ENCODE results near the gene GSX1.

The GSX1 gene

GRCh38 chr13:27820524-27821482, 28.5 kb downstream of the GSX1 start:
- Histone ChIP-seq H3K4me3 (ENCODE audit: low read length) (peak overlapping the region; percentile 51), H3K27ac (ENCODE audit: low read length) (no peak overlapping the region), H3K9ac (ENCODE audit: low read length) (no peak overlapping the region), H3K4me1 (ENCODE audit: control insufficient read depth, low read depth, low read length) (peaks cover 51% of the 10 kb centered on the region), H3K27me3 (ENCODE audit: control insufficient read depth, insufficient read depth, low read length) (peaks cover 99% of the 10 kb centered on the region), H3K9me3 (ENCODE audit: control insufficient read depth, low read depth, low read length) (no peaks in the 10 kb centered on the region), H3K36me3 (ENCODE audit: control insufficient read depth, low read depth, low read length) (no peaks in the 10 kb centered on the region)

- H3K36me3 ChIP-seq (ENCODE audit: control insufficient read depth, low read depth, low read length) = no peaks in the 10 kb centered on the region
- H3K4me1 ChIP-seq (ENCODE audit: control insufficient read depth, low read depth, low read length) = peaks cover 51% of the 10 kb centered on the region
- no peak overlapping the region for H3K27ac ChIP-seq (ENCODE audit: low read length)
- H3K9ac ChIP-seq (ENCODE audit: low read length) = no peak overlapping the region
- H3K4me3 ChIP-seq (ENCODE audit: low read length) = peak overlapping the region; percentile 51
- H3K27me3 ChIP-seq (ENCODE audit: control insufficient read depth, insufficient read depth, low read length) = peaks cover 99% of the 10 kb centered on the region
- H3K9me3 ChIP-seq (ENCODE audit: control insufficient read depth, low read depth, low read length) = no peaks in the 10 kb centered on the region
Observed at GRCh38 chr13:27821566-27821965, 29.3 kb downstream of the GSX1 start.

- H3K27me3 ChIP-seq (ENCODE audit: control insufficient read depth, insufficient read depth, low read length) = peaks cover 99% of the 10 kb centered on the region
- no peak overlapping the region for H3K27ac ChIP-seq (ENCODE audit: low read length)
- no peaks in the 10 kb centered on the region for H3K9me3 ChIP-seq (ENCODE audit: control insufficient read depth, low read depth, low read length)
- peaks cover 51% of the 10 kb centered on the region for H3K4me1 ChIP-seq (ENCODE audit: control insufficient read depth, low read depth, low read length)
- H3K36me3 ChIP-seq (ENCODE audit: control insufficient read depth, low read depth, low read length) = no peaks in the 10 kb centered on the region
- no peak overlapping the region for H3K9ac ChIP-seq (ENCODE audit: low read length)
- H3K4me3 ChIP-seq (ENCODE audit: low read length) = peak overlapping the region; percentile 51
Observed at GRCh38 chr13:27822258-27822872, 30.1 kb downstream of the GSX1 start.

- H3K4me3 ChIP-seq (ENCODE audit: low read length) = peak overlapping the region; percentile 51
- H3K27me3 ChIP-seq (ENCODE audit: control insufficient read depth, insufficient read depth, low read length) = peaks cover 99% of the 10 kb centered on the region
- no peaks in the 10 kb centered on the region for H3K36me3 ChIP-seq (ENCODE audit: control insufficient read depth, low read depth, low read length)
- no peak overlapping the region for H3K9ac ChIP-seq (ENCODE audit: low read length)
- peaks cover 51% of the 10 kb centered on the region for H3K4me1 ChIP-seq (ENCODE audit: control insufficient read depth, low read depth, low read length)
- H3K9me3 ChIP-seq (ENCODE audit: control insufficient read depth, low read depth, low read length) = no peaks in the 10 kb centered on the region
- H3K27ac ChIP-seq (ENCODE audit: low read length) = no peak overlapping the region
Observed at GRCh38 chr13:27822873-27823311, 30.6 kb downstream of the GSX1 start.

- Histone ChIP-seq H3K27ac (ENCODE audit: low read length) (no peak overlapping the region), H3K9ac (ENCODE audit: low read length) (no peak overlapping the region), H3K4me3 (ENCODE audit: low read length) (no peak overlapping the region), H3K9me3 (ENCODE audit: control insufficient read depth, low read depth, low read length) (no peaks in the 10 kb centered on the region), H3K36me3 (ENCODE audit: control insufficient read depth, low read depth, low read length) (no peaks in the 10 kb centered on the region), H3K27me3 (ENCODE audit: control insufficient read depth, insufficient read depth, low read length) (peaks cover 100% of the 10 kb centered on the region), H3K4me1 (ENCODE audit: control insufficient read depth, low read depth, low read length) (peaks cover 51% of the 10 kb centered on the region)
Observed at GRCh38 chr13:27824121-27824520, 31.8 kb downstream of the GSX1 start.

GRCh38 chr13:27825072-27825471, 32.8 kb downstream of the GSX1 start:
- H3K27me3 ChIP-seq (ENCODE audit: control insufficient read depth, insufficient read depth, low read length) = peaks cover 100% of the 10 kb centered on the region

GRCh38 chr13:27826379-27827353, 34.4 kb downstream of the GSX1 start:
- Histone ChIP-seq H3K9ac (ENCODE audit: low read length) (no peak overlapping the region), H3K9me3 (ENCODE audit: control insufficient read depth, low read depth, low read length) (no peaks in the 10 kb centered on the region), H3K4me1 (ENCODE audit: control insufficient read depth, low read depth, low read length) (peaks cover 28% of the 10 kb centered on the region), H3K4me3 (ENCODE audit: low read length) (peak overlapping the region; percentile 52), H3K27me3 (ENCODE audit: control insufficient read depth, insufficient read depth, low read length) (peaks cover 100% of the 10 kb centered on the region), H3K27ac (ENCODE audit: low read length) (no peak overlapping the region), H3K36me3 (ENCODE audit: control insufficient read depth, low read depth, low read length) (no peaks in the 10 kb centered on the region)

More at GRCh38 chr13:27825072-27825471, 32.8 kb downstream of the GSX1 start:
- H3K9ac ChIP-seq (ENCODE audit: low read length) = no peak overlapping the region
- H3K36me3 ChIP-seq (ENCODE audit: control insufficient read depth, low read depth, low read length) = no peaks in the 10 kb centered on the region
- H3K9me3 ChIP-seq (ENCODE audit: control insufficient read depth, low read depth, low read length) = no peaks in the 10 kb centered on the region
- peaks cover 43% of the 10 kb centered on the region for H3K4me1 ChIP-seq (ENCODE audit: control insufficient read depth, low read depth, low read length)
- H3K27ac ChIP-seq (ENCODE audit: low read length) = no peak overlapping the region
- no peak overlapping the region for H3K4me3 ChIP-seq (ENCODE audit: low read length)

GRCh38 chr13:27827646-27828045, 35.4 kb downstream of the GSX1 start:
- no peaks in the 10 kb centered on the region for H3K36me3 ChIP-seq (ENCODE audit: control insufficient read depth, low read depth, low read length)
- H3K4me3 ChIP-seq (ENCODE audit: low read length) = no peak overlapping the region
- H3K9ac ChIP-seq (ENCODE audit: low read length) = no peak overlapping the region
- H3K9me3 ChIP-seq (ENCODE audit: control insufficient read depth, low read depth, low read length) = no peaks in the 10 kb centered on the region
- H3K27me3 ChIP-seq (ENCODE audit: control insufficient read depth, insufficient read depth, low read length) = peaks cover 100% of the 10 kb centered on the region
- peaks cover 18% of the 10 kb centered on the region for H3K4me1 ChIP-seq (ENCODE audit: control insufficient read depth, low read depth, low read length)
- H3K27ac ChIP-seq (ENCODE audit: low read length) = no peak overlapping the region

GRCh38 chr13:27830010-27830409, 37.7 kb downstream of the GSX1 start:
- H3K4me3 ChIP-seq (ENCODE audit: low read length) = no peak overlapping the region

GRCh38 chr13:27833206-27833605, 40.9 kb downstream of the GSX1 start:
- Histone ChIP-seq H3K4me3 (ENCODE audit: low read length) (no peak overlapping the region), H3K27me3 (ENCODE audit: control insufficient read depth, insufficient read depth, low read length) (peaks cover 62% of the 10 kb centered on the region)

More at GRCh38 chr13:27830010-27830409, 37.7 kb downstream of the GSX1 start:
- Histone ChIP-seq H3K9me3 (ENCODE audit: control insufficient read depth, low read depth, low read length) (no peaks in the 10 kb centered on the region), H3K27me3 (ENCODE audit: control insufficient read depth, insufficient read depth, low read length) (peaks cover 94% of the 10 kb centered on the region), H3K4me1 (ENCODE audit: control insufficient read depth, low read depth, low read length) (no peaks in the 10 kb centered on the region), H3K27ac (ENCODE audit: low read length) (no peak overlapping the region), H3K9ac (ENCODE audit: low read length) (no peak overlapping the region), H3K36me3 (ENCODE audit: control insufficient read depth, low read depth, low read length) (no peaks in the 10 kb centered on the region)

GRCh38 chr13:27834095-27834494, 41.8 kb downstream of the GSX1 start:
- Histone ChIP-seq H3K4me3 (ENCODE audit: low read length) (no peak overlapping the region), H3K9ac (ENCODE audit: low read length) (no peak overlapping the region), H3K9me3 (ENCODE audit: control insufficient read depth, low read depth, low read length) (no peaks in the 10 kb centered on the region), H3K36me3 (ENCODE audit: control insufficient read depth, low read depth, low read length) (no peaks in the 10 kb centered on the region), H3K27me3 (ENCODE audit: control insufficient read depth, insufficient read depth, low read length) (peaks cover 53% of the 10 kb centered on the region), H3K27ac (ENCODE audit: low read length) (no peak overlapping the region), H3K4me1 (ENCODE audit: control insufficient read depth, low read depth, low read length) (no peaks in the 10 kb centered on the region)

More at GRCh38 chr13:27833206-27833605, 40.9 kb downstream of the GSX1 start:
- no peak overlapping the region for H3K9ac ChIP-seq (ENCODE audit: low read length)
- H3K36me3 ChIP-seq (ENCODE audit: control insufficient read depth, low read depth, low read length) = no peaks in the 10 kb centered on the region
- H3K4me1 ChIP-seq (ENCODE audit: control insufficient read depth, low read depth, low read length) = no peaks in the 10 kb centered on the region
- H3K27ac ChIP-seq (ENCODE audit: low read length) = no peak overlapping the region
- no peaks in the 10 kb centered on the region for H3K9me3 ChIP-seq (ENCODE audit: control insufficient read depth, low read depth, low read length)

Measured in iPS-18a (cell line).